Stimulated activated CD4-positive, alpha-beta T cell treated with anti-CD3 and anti-CD28 coated beads, TNF-alpha, amount 100 ng/mL, for 48 hours (primary cell): ENCODE data around the gene LRP4.
"Not testable (repeated sequence)": the region's sequence is repeated elsewhere in the genome, so short reads cannot be mapped to it uniquely, and the experiment has no call there.

Experiments
- DNase-seq, 3 donors: peaks; one replicate each; pipeline ENCODE4 v3.0.0-alpha.2; 2020; ENCODE audit warnings: low read depth in 3 of 3

LRP4 gene

GRCh38 chr11:46927928-46928327 lies 9.6 kb upstream of the LRP4 start:
- DNase-seq, result not testable (repeated sequence)

GRCh38 chr11:46920755-46921154 lies 2.4 kb upstream of the LRP4 start:
- no peak for DNase-seq

- DNase-seq, result no peak
Measured at GRCh38 chr11:46918788-46919513, 601 bp upstream of the LRP4 start.

- DNase-seq, result no peak
Measured at GRCh38 chr11:46917762-46918082, 628 bp downstream of the LRP4 start.

- no peak for DNase-seq
Measured at GRCh38 chr11:46917109-46917761, 1.1 kb downstream of the LRP4 start.

- no peak for DNase-seq
Measured at GRCh38 chr11:46916286-46917108, 1.9 kb downstream of the LRP4 start.

GRCh38 chr11:46914910-46915309 lies 3.4 kb downstream of the LRP4 start:
- no peak for DNase-seq

GRCh38 chr11:46914363-46914762 lies 4.0 kb downstream of the LRP4 start:
- DNase-seq, result no peak

GRCh38 chr11:46913484-46913883 lies 4.9 kb downstream of the LRP4 start:
- no peak for DNase-seq

- no peak for DNase-seq
Measured at GRCh38 chr11:46912526-46913150, 5.7 kb downstream of the LRP4 start.

GRCh38 chr11:46907606-46908005 lies 10.7 kb downstream of the LRP4 start:
- DNase-seq, result no peak

- no peak for DNase-seq
Measured at GRCh38 chr11:46906609-46907041, 11.7 kb downstream of the LRP4 start.

- no peak for DNase-seq
Measured at GRCh38 chr11:46905806-46906205, 12.5 kb downstream of the LRP4 start.

GRCh38 chr11:46903846-46904245 lies 14.5 kb downstream of the LRP4 start:
- DNase-seq, result no peak

- DNase-seq, result no peak
Measured at GRCh38 chr11:46902694-46903093, 15.7 kb downstream of the LRP4 start.

- DNase-seq, result no peak
Measured at GRCh38 chr11:46901156-46901555, 17.2 kb downstream of the LRP4 start.

- no peak for DNase-seq
Measured at GRCh38 chr11:46900091-46900746, 18.1 kb downstream of the LRP4 start.

GRCh38 chr11:46899501-46900025 lies 18.8 kb downstream of the LRP4 start:
- no peak for DNase-seq

GRCh38 chr11:46898396-46899095 lies 19.8 kb downstream of the LRP4 start:
- no peak for DNase-seq

- no peak for DNase-seq
Measured at GRCh38 chr11:46896719-46897406, 21.5 kb downstream of the LRP4 start.
